HFFc6 (cell line): Measurements from ENCODE around the gene GOLGA5. TPM values are rescaled to one million over a fixed set of nuclear protein-coding genes. Genes with fewer than 3 reads are reported as not detected.
A peak's percentile ranks its signal among the peaks of the same experiment; 100 is the strongest.
"Not testable (repeated sequence)": the region's sequence is repeated elsewhere in the genome, so short reads cannot be mapped to it uniquely, and the experiment has no call there.

Experiments
- DNase-seq: peaks from one replicate; pipeline ENCODE4 v3.0.0-alpha.2; 2018
- H3K27ac Mint-ChIP-seq: 2 replicates; pipeline ENCODE4 v1.8.0; 2020; ENCODE audit warnings: mild to moderate bottlenecking, mixed read lengths
- H3K27me3 Mint-ChIP-seq: 2 replicates; pipeline ENCODE4 v1.8.0; 2021; ENCODE audit warnings: mild to moderate bottlenecking, moderate library complexity, mixed read lengths; ENCODE audit not compliant: insufficient read depth
- H3K36me3 Mint-ChIP-seq: 2 replicates; pipeline ENCODE4 v1.8.0; 2021; ENCODE audit warnings: low read depth, mixed read lengths
- H3K4me1 Mint-ChIP-seq: 2 replicates; pipeline ENCODE4 v1.8.0; 2020; ENCODE audit warnings: low read depth, mixed read lengths
- H3K4me3 Mint-ChIP-seq: 2 replicates; pipeline ENCODE4 v1.8.0; 2020; ENCODE audit warnings: mild to moderate bottlenecking, moderate library complexity, mixed read lengths
- H3K9me3 Mint-ChIP-seq: 2 replicates; pipeline ENCODE4 v1.8.0; 2020; ENCODE audit warnings: mild to moderate bottlenecking, mixed read lengths
- CTCF ChIP-seq: fragments of 200-600 bp; sonication (generic); IDR thresholded peaks from 2 replicates; pipeline ENCODE4 v1.5.0; 2021; ENCODE audit warnings: antibody characterized with exemption, mild to moderate bottlenecking
- total RNA-seq, 6 experiments: library from RNA; stranded (reverse); fragmentation: NEBNext Ultra II Directional; extraction: Animal tissue kit (Norgen Biotek cat#: 25700); gene quantifications; 2 replicates in 1 of 6; 3 replicates in 5 of 6; pipeline ENCODE4 v1.2.3, GENCODE V29; 2021

GOLGA5 gene
- total RNA-seq, 6 experiments from 2014 or later: 41.1 to 50.7 (median 48.3) TPM

GRCh38 chr14:92759300-92759678 is 34.8 kb upstream of the GOLGA5 start:
- Mint-ChIP-seq H3K4me1 (peaks cover 10% of the 10 kb centered on the region; the same call in 1 of the 2 replicates), H3K27ac (no peak overlapping the region), H3K27me3 (peaks cover 12% of the 10 kb centered on the region), H3K9me3 (no peaks in the 10 kb centered on the region), H3K4me3 (no peak overlapping the region), H3K36me3 (no peaks in the 10 kb centered on the region)
- DNase-seq: peak; percentile 30
- TF ChIP-seq CTCF: no peak

GRCh38 chr14:92759679-92760523 is 34.2 kb upstream of the GOLGA5 start:
- H3K4me1 Mint-ChIP-seq: peaks cover 10% of the 10 kb centered on the region; the same call in 1 of the 2 replicates
- no peak for TF ChIP-seq CTCF
- H3K4me3 Mint-ChIP-seq: no peak overlapping the region
- peaks cover 12% of the 10 kb centered on the region for H3K27me3 Mint-ChIP-seq
- no peak overlapping the region for H3K27ac Mint-ChIP-seq
- no peak for DNase-seq
- H3K36me3 Mint-ChIP-seq: no peaks in the 10 kb centered on the region
- H3K9me3 Mint-ChIP-seq: no peaks in the 10 kb centered on the region

- no peak overlapping the region for H3K27ac Mint-ChIP-seq
Observed at GRCh38 chr14:92760524-92760805, 33.6 kb upstream of the GOLGA5 start.

GRCh38 chr14:92763666-92764631 is 30.2 kb upstream of the GOLGA5 start:
- not testable (repeated sequence) for H3K9me3 Mint-ChIP-seq, H3K4me1 Mint-ChIP-seq, H3K36me3 Mint-ChIP-seq, DNase-seq, H3K4me3 Mint-ChIP-seq, H3K27ac Mint-ChIP-seq
- peaks cover 22% of the 10 kb centered on the region for H3K27me3 Mint-ChIP-seq

More at GRCh38 chr14:92760524-92760805, 33.6 kb upstream of the GOLGA5 start:
- Mint-ChIP-seq H3K36me3 (no peaks in the 10 kb centered on the region), H3K4me3 (no peak overlapping the region), H3K9me3 (no peaks in the 10 kb centered on the region), H3K27me3 (peaks cover 12% of the 10 kb centered on the region), H3K4me1 (peaks cover 10% of the 10 kb centered on the region; the same call in 1 of the 2 replicates)
- TF ChIP-seq CTCF: no peak
- no peak for DNase-seq

- H3K9me3 Mint-ChIP-seq, H3K4me3 Mint-ChIP-seq, H3K4me1 Mint-ChIP-seq, H3K36me3 Mint-ChIP-seq, H3K27ac Mint-ChIP-seq, DNase-seq: not testable (repeated sequence)
- peaks cover 22% of the 10 kb centered on the region for H3K27me3 Mint-ChIP-seq
Observed at GRCh38 chr14:92768236-92768635, 25.9 kb upstream of the GOLGA5 start.

GRCh38 chr14:92768795-92769194 is 25.3 kb upstream of the GOLGA5 start:
- Mint-ChIP-seq H3K36me3 (no peaks in the 10 kb centered on the region), H3K4me3 (no peak overlapping the region), H3K27me3 (peaks cover 24% of the 10 kb centered on the region), H3K4me1 (no peaks in the 10 kb centered on the region), H3K9me3 (no peaks in the 10 kb centered on the region), H3K27ac (no peak overlapping the region)
- DNase-seq: no peak
- TF ChIP-seq CTCF: no peak
